Upper lobe of left lung (tissue), 4 donors: ENCODE data around the gene MSI2.

Experiments used
- CTCF ChIP-seq, 6 experiments: fragments of 450-650 bp in 4 of 6; fragments of 200-600 bp in 2 of 6; sonication (generic) in 2 of 6; IDR thresholded peaks; one replicate each; pipeline ENCODE4 v1.5.1; 2016 to 2019; ENCODE audit warnings: antibody characterized with exemption in 6 of 6
- POLR2A ChIP-seq, 4 donors: fragments of 450-650 bp; IDR thresholded peaks; one replicate each; pipeline ENCODE4 v1.5.1; 2016 to 2017; ENCODE audit warnings: antibody characterized with exemption in 4 of 4, mild to moderate bottlenecking in 2 of 4
- POLR2AphosphoS5 ChIP-seq, 2 donors: sonication (generic); formaldehyde crosslinking; IDR thresholded peaks; one replicate each; pipeline ENCODE4 v1.5.1; 2017; ENCODE audit warnings: antibody characterized with exemption in 2 of 2

GRCh38 chr17:57517273-57517631, 260.9 kb downstream of the MSI2 start:
- TF ChIP-seq CTCF (IDR thresholded peaks at IDR 0.05), result no peak
- no peak for TF ChIP-seq POLR2AphosphoS5 (IDR thresholded peaks at IDR 0.05)
- no peak for TF ChIP-seq POLR2A (IDR thresholded peaks at IDR 0.05)
